IMR-90 (cell line): ENCODE measurements around the gene USH2A. TPM values are rescaled to one million over a fixed set of nuclear protein-coding genes. Genes with fewer than 3 reads are reported as not detected.

Experiments used
- ATAC-seq: fragments of 200-7000 bp; cut with Tn5 transposase; 2 replicates; pipeline ENCODE4 v1.9.1; 2020; ENCODE audit warnings: low read depth, mild to moderate bottlenecking, moderate library complexity
- BruUV-seq: library from RNA; stranded (reverse); fragments of 400-500 nt; replicated peaks from 2 replicates; lab custom pipeline; 2021; lab: Mats Ljungman, UMichigan
- CTCF ChIA-PET: fragments of 300-600 bp; formaldehyde crosslinking; extraction: SDS; loops from one replicate; lab custom pipeline; 2021; ENCODE audit warnings: antibody characterized with exemption; lab: Yijun Ruan, JAX
- POLR2A ChIA-PET: fragments of 300-600 bp; sonication (Branson Sonifier 250); formaldehyde crosslinking; loops from one replicate; lab custom pipeline; 2022; ENCODE audit warnings: antibody characterized with exemption; ENCODE audit not compliant: unreplicated experiment; lab: Charles Lee
- DNase-seq: peaks from one replicate; pipeline ENCODE4 v3.0.0; 2013
- H2AFZ ChIP-seq: replicated peaks from 2 replicates; pipeline ENCODE3; 2013; ENCODE audit warnings: low read length, mild to moderate bottlenecking; ENCODE audit not compliant: poor library complexity
- H2AK5ac ChIP-seq: 2 replicates; pipeline ENCODE4 v1.6.1; 2013; ENCODE audit warnings: low read depth, low read length, inconsistent platforms
- H2AK9ac ChIP-seq: replicated peaks from 2 replicates; pipeline ENCODE3; 2013; ENCODE audit warnings: mild to moderate bottlenecking, low read depth, low read length, moderate library complexity; ENCODE audit not compliant: poor library complexity
- H2BK120ac ChIP-seq: 2 replicates; pipeline ENCODE4 v1.6.1; 2013; ENCODE audit warnings: low read depth, low read length, inconsistent platforms
- H2BK15ac ChIP-seq: 3 replicates; pipeline ENCODE4 v1.6.1; 2013; ENCODE audit warnings: low read depth, low read length, inconsistent platforms
- H2BK20ac ChIP-seq: 2 replicates; pipeline ENCODE4 v1.6.1; 2013; ENCODE audit warnings: low read depth, mild to moderate bottlenecking, inconsistent platforms, low read length, moderate library complexity
- H2BK5ac ChIP-seq: 2 replicates; pipeline ENCODE4 v1.6.1; 2013; ENCODE audit warnings: mild to moderate bottlenecking, low read depth, low read length, inconsistent platforms; ENCODE audit not compliant: poor library complexity, severe bottlenecking
- H3K14ac ChIP-seq: replicated peaks from 2 replicates; pipeline ENCODE4 v1.6.1; 2013; ENCODE audit warnings: low read depth, low read length, inconsistent platforms
- H3K18ac ChIP-seq: 2 replicates; pipeline ENCODE4 v1.6.1; 2013; ENCODE audit warnings: low read depth, low read length, control low read depth
- H3K23ac ChIP-seq: 2 replicates; pipeline ENCODE4 v1.6.1; 2013; ENCODE audit warnings: low read depth, low read length, inconsistent platforms
- H3K27ac ChIP-seq: 2 replicates; pipeline ENCODE4 v1.5.1; 2013; ENCODE audit warnings: mild to moderate bottlenecking, control low read depth, low read length; ENCODE audit not compliant: insufficient read depth
- H3K27me3 ChIP-seq: 2 replicates; pipeline ENCODE4 v1.6.1; 2013; ENCODE audit warnings: low read length; ENCODE audit not compliant: control insufficient read depth, insufficient read depth
- H3K36me3 ChIP-seq: 2 replicates; pipeline ENCODE4 v1.6.1; 2013; ENCODE audit warnings: low read length, mixed read lengths; ENCODE audit not compliant: control insufficient read depth, insufficient read depth
- H3K4ac ChIP-seq: 2 replicates; pipeline ENCODE4 v1.6.1; 2013; ENCODE audit warnings: low read depth, low read length, inconsistent platforms
- H3K4me1 ChIP-seq: 2 replicates; pipeline ENCODE4 v1.6.1; 2013; ENCODE audit warnings: low read length, mixed read lengths; ENCODE audit not compliant: control insufficient read depth, insufficient read depth
- H3K4me2 ChIP-seq: 2 replicates; pipeline ENCODE4 v1.6.1; 2013; ENCODE audit warnings: low read depth, mild to moderate bottlenecking, control low read depth, low read length, moderate library complexity
- H3K4me3 ChIP-seq: 2 replicates; pipeline ENCODE4 v1.5.1; 2013; ENCODE audit warnings: low read depth, mild to moderate bottlenecking, control low read depth, low read length, moderate library complexity; ENCODE audit not compliant: insufficient read depth
- H3K56ac ChIP-seq: 2 replicates; pipeline ENCODE4 v1.6.1; 2013; ENCODE audit warnings: low read length, inconsistent platforms; ENCODE audit not compliant: insufficient read depth; ENCODE audit errors: extremely low read depth
- H3K79me1 ChIP-seq, 2 experiments: 2 replicates each; pipeline ENCODE4 v1.6.1; 2013; ENCODE audit warnings: low read length in 2 of 2, inconsistent platforms in 1 of 2, low read depth in 1 of 2
- H3K9ac ChIP-seq: 2 replicates; pipeline ENCODE4 v1.6.1; 2013; ENCODE audit warnings: low read depth, low read length, control low read depth
- H3K9me1 ChIP-seq: 2 replicates; pipeline ENCODE4 v1.6.1; 2013; ENCODE audit warnings: low read length, inconsistent platforms; ENCODE audit not compliant: insufficient read depth
- H3K9me3 ChIP-seq: 2 replicates; pipeline ENCODE4 v1.6.1; 2013; ENCODE audit warnings: low read length; ENCODE audit not compliant: control insufficient read depth, insufficient read depth
- H4K20me1 ChIP-seq: 2 replicates; pipeline ENCODE4 v1.6.1; 2013; ENCODE audit warnings: low read length, inconsistent platforms; ENCODE audit not compliant: insufficient read depth
- H4K5ac ChIP-seq: 2 replicates; pipeline ENCODE4 v1.6.1; 2013; ENCODE audit warnings: mild to moderate bottlenecking, low read depth, low read length, control low read depth
- H4K8ac ChIP-seq, 2 experiments: 2 replicates each; pipeline ENCODE4 v1.6.1; 2013; ENCODE audit warnings: low read depth in 2 of 2, low read length in 2 of 2, control low read depth in 1 of 2, inconsistent platforms in 1 of 2
- H4K91ac ChIP-seq: 2 replicates; pipeline ENCODE4 v1.6.1; 2013; ENCODE audit warnings: low read depth, low read length, inconsistent platforms; ENCODE audit not compliant: insufficient read depth
- CEBPB ChIP-seq: IDR thresholded peaks from 2 replicates; pipeline ENCODE4 v1.6.1; 2012; ENCODE audit warnings: low read depth, low read length, improper control_type of control experiment
- MAFK ChIP-seq: IDR thresholded peaks from 2 replicates; pipeline ENCODE4 v1.6.1; 2012; ENCODE audit warnings: low read depth, low read length, improper control_type of control experiment
- NFE2L2 ChIP-seq: fragments of 150-350 bp; IDR thresholded peaks from 2 replicates; pipeline ENCODE4 v1.6.1; 2016; ENCODE audit warnings: low read depth, mild to moderate bottlenecking, low read length
- WGBS, 2 experiments: methylation state at CpG; one replicate each; pipeline versions ENCODE4 v1.1.5 to v1.1.7; 2013; ENCODE audit warnings: missing lambda C conversion rate in 2 of 2; ENCODE audit not compliant: insufficient read length in 1 of 2; ENCODE audit errors: extremely low coverage in 2 of 2; 5-methylcytosine and 5-hydroxymethylcytosine counted together
- dilution Hi-C: fragments of 300-500 bp; cut with HindIII; formaldehyde crosslinking; loops from one replicate; pipeline ENCODE4 v1.14.3; 2018; ENCODE audit warnings: low sequenced_read_pairs; ENCODE audit not compliant: unreplicated experiment
- in situ Hi-C: fragments of 300-500 bp; cut with MboI; formaldehyde crosslinking; loops from 3 replicates; pipeline ENCODE4 v1.14.3; 2019; ENCODE audit warnings: low sequenced_read_pairs, inconsistent platforms, mixed read lengths
- intact Hi-C: fragments of 100-400 bp; cut with micrococcal nuclease; formaldehyde crosslinking; loops from 2 replicates; pipeline ENCODE4 v1.10.0; 2022
- polyA plus RNA-seq, 3 experiments: library from polyadenylated mRNA; depleted of rRNA; stranded (reverse); fragments of >200 nt; gene quantifications; 2 replicates each; pipeline ENCODE4 v1.2.3, GENCODE V29; 2012; ENCODE audit warnings: low replicate concordance in 1 of 3
- total RNA-seq: library from RNA; depleted of rRNA; stranded (reverse); fragments of >200 nt; gene quantifications from 2 replicates; pipeline ENCODE4 v1.2.3, GENCODE V29; 2012
- TF ChIP-seq, protein P1 (sequence below): fragments of 150-350 bp; IDR thresholded peaks from 2 replicates; pipeline ENCODE4 v1.6.1; 2016; ENCODE audit warnings: low read depth, mild to moderate bottlenecking, low read length, moderate library complexity, borderline replicate concordance

Gene USH2A
- total and polyA plus RNA-seq, 2 of the 4 experiments (the other 2 are of a cell fraction): under 0.01 to 0.02 TPM

DNA sequence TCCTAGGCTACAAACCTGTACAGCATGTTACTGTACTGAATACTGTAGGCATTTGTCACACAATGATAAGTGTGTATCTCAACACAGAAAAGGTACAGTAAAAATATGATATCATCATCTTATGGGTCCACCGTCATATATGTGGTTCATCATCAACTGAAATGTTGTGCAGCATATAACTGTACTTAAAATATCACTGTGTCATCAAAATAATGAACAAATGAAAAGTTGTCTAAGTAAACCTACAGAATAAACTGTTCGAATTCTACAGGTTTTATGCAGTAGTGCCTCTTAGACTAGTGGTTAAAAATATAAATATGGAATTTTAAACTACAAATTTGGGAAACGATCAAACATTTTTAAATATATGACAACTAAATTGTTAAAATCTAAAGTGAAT lies 527.4 kb downstream of the USH2A start:
- DNase-seq (no peak), ATAC-seq (no peak)
- no peaks in the 10 kb centered on the region for H3K27me3 ChIP-seq
- H2BK120ac ChIP-seq: no peak overlapping the region
- in situ Hi-C loops: no loop called here
- no peaks in the 10 kb centered on the region for H3K36me3 ChIP-seq
- intact Hi-C loops: no loop called here
- BruUV-seq: no TSS peak
- H3K79me1 ChIP-seq: no peaks in the 10 kb centered on the region
- no peak overlapping the region for H3K4me2 ChIP-seq
- CTCF ChIA-PET: no interaction called here
- TF ChIP-seq NFE2L2 (no peak), CEBPB (no peak), MAFK (peak; percentile 63)
- TF ChIP-seq, protein P1, sequence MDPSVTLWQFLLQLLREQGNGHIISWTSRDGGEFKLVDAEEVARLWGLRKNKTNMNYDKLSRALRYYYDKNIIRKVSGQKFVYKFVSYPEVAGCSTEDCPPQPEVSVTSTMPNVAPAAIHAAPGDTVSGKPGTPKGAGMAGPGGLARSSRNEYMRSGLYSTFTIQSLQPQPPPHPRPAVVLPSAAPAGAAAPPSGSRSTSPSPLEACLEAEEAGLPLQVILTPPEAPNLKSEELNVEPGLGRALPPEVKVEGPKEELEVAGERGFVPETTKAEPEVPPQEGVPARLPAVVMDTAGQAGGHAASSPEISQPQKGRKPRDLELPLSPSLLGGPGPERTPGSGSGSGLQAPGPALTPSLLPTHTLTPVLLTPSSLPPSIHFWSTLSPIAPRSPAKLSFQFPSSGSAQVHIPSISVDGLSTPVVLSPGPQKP: no peak
- H2AFZ ChIP-seq: no peak overlapping the region
- dilution Hi-C loops: no loop called here
- H3K9me3 ChIP-seq: no peaks in the 10 kb centered on the region
- H3K27ac ChIP-seq: no peak overlapping the region
- POLR2A ChIA-PET: no interaction called here
- H2BK15ac ChIP-seq: no peak overlapping the region
- WGBS, 2 experiments: no CpG with 5 or more reads among the region's 3 CpGs
- no peak overlapping the region for H3K4me3 ChIP-seq
- H3K4me1 ChIP-seq: no peaks in the 10 kb centered on the region
- H3K56ac ChIP-seq: no peak overlapping the region
- no peaks in the 10 kb centered on the region for H4K20me1 ChIP-seq
- no peak overlapping the region for H4K8ac ChIP-seq
- H2AK9ac ChIP-seq: no peak overlapping the region
- H3K23ac ChIP-seq: no peak overlapping the region
- H4K5ac ChIP-seq: no peak overlapping the region
- H3K4ac ChIP-seq: no peak overlapping the region
- no peak overlapping the region for H3K18ac ChIP-seq
- H3K9me1 ChIP-seq: no peaks in the 10 kb centered on the region; the same call in 1 of the 2 replicates
- H2AK5ac ChIP-seq: no peak overlapping the region
- H2BK20ac ChIP-seq: no peak overlapping the region
- H3K9ac ChIP-seq: no peak overlapping the region
- H3K14ac ChIP-seq: no peak overlapping the region
- no peak overlapping the region for H2BK5ac ChIP-seq
- H4K91ac ChIP-seq: no peak overlapping the region
